HEK293 (cell line): ENCODE measurements around the gene CLCF1.

Source experiments
- CTCF ChIA-PET: fragments of 350-600 bp; formaldehyde crosslinking; extraction: SDS; loops from one replicate; lab custom pipeline; 2021; ENCODE audit warnings: antibody characterized with exemption; lab: Yijun Ruan, JAX
- POLR2A ChIA-PET: fragments of 300-600 bp; formaldehyde crosslinking; extraction: SDS; loops from one replicate; lab custom pipeline; 2020; ENCODE audit warnings: antibody characterized with exemption, inconsistent platforms; lab: Yijun Ruan, JAX
- H3K27ac ChIP-seq: fragments of 200-500 bp; sonication (Bioruptor generic); 2 replicates; pipeline ENCODE4 v1.5.1; 2014; ENCODE audit warnings: low read depth, low read length, control low read depth, inconsistent platforms; ENCODE audit errors: extremely low read depth
- H3K36me3 ChIP-seq, 2 experiments: fragments of 200-500 bp in 1 of 2; sonication (Bioruptor generic) in 1 of 2; 1 replicate in 1 of 2; 2 replicates in 1 of 2; pipeline ENCODE4 v1.5.1; 2014 to 2017; ENCODE audit warnings: inconsistent platforms in 2 of 2, low read length in 2 of 2; ENCODE audit not compliant: control insufficient read depth in 2 of 2, insufficient read depth in 1 of 2
- H3K4me1 ChIP-seq: fragments of 200-500 bp; sonication (Bioruptor generic); 2 replicates; pipeline ENCODE4 v1.5.1; 2014; ENCODE audit warnings: mild to moderate bottlenecking, low read length, inconsistent platforms; ENCODE audit not compliant: control insufficient read depth, insufficient read depth
- H3K4me3 ChIP-seq: 2 replicates; pipeline ENCODE4 v1.5.1; 2011; ENCODE audit warnings: low read depth, mild to moderate bottlenecking, control low read depth, low read length, moderate library complexity
- H3K9me3 ChIP-seq: fragments of 200-500 bp; sonication (Bioruptor generic); 2 replicates; pipeline ENCODE4 v1.5.1; 2014; ENCODE audit warnings: low read depth, low read length, inconsistent platforms; ENCODE audit not compliant: control insufficient read depth, insufficient read depth
- EGR2 ChIP-seq: fragments of 450-650 bp; formaldehyde crosslinking; IDR thresholded peaks from 2 replicates; pipeline ENCODE4 v1.5.1; 2016; ENCODE audit warnings: low read depth, missing biosample characterization, missing genetic modification characterization
- GLIS1 ChIP-seq: fragments of 450-650 bp; formaldehyde crosslinking; IDR thresholded peaks from 2 replicates; pipeline ENCODE4 v1.5.1; 2016; ENCODE audit warnings: missing biosample characterization, missing genetic modification characterization
- MYNN ChIP-seq: fragments of 450-650 bp; formaldehyde crosslinking; IDR thresholded peaks from 2 replicates; pipeline ENCODE4 v1.5.1; 2016; ENCODE audit warnings: missing biosample characterization, missing genetic modification characterization, borderline replicate concordance
- SP2 ChIP-seq: fragments of 450-650 bp; formaldehyde crosslinking; IDR thresholded peaks from 2 replicates; pipeline ENCODE4 v1.5.1; 2016; ENCODE audit warnings: missing biosample characterization, missing genetic modification characterization
- ZBTB17 ChIP-seq: fragments of 450-650 bp; formaldehyde crosslinking; IDR thresholded peaks from 2 replicates; pipeline ENCODE4 v1.5.1; 2016; ENCODE audit warnings: missing biosample characterization, missing genetic modification characterization
- ZEB2 ChIP-seq: fragments of 450-650 bp; formaldehyde crosslinking; IDR thresholded peaks from 2 replicates; pipeline ENCODE4 v1.5.1; 2016; ENCODE audit warnings: missing biosample characterization, missing genetic modification characterization
- ZFHX2 ChIP-seq: fragments of 450-650 bp; formaldehyde crosslinking; conservative IDR thresholded peaks from 2 replicates; pipeline ENCODE4 v1.5.1; 2016; ENCODE audit warnings: missing biosample characterization, missing genetic modification characterization
- ZIC2 ChIP-seq: fragments of 450-650 bp; formaldehyde crosslinking; IDR thresholded peaks from 2 replicates; pipeline ENCODE4 v1.5.1; 2016; ENCODE audit warnings: missing biosample characterization, missing genetic modification characterization
- ZNF157 ChIP-seq: fragments of 450-650 bp; formaldehyde crosslinking; IDR thresholded peaks from 2 replicates; pipeline ENCODE4 v1.5.1; 2016; ENCODE audit warnings: missing biosample characterization, missing genetic modification characterization
- ZNF211 ChIP-seq: fragments of 450-650 bp; formaldehyde crosslinking; IDR thresholded peaks from 2 replicates; pipeline ENCODE4 v1.5.1; 2016; ENCODE audit warnings: low read depth, missing biosample characterization, missing genetic modification characterization
- ZNF302 ChIP-seq: fragments of 450-650 bp; formaldehyde crosslinking; IDR thresholded peaks from 2 replicates; pipeline ENCODE4 v1.5.1; 2016; ENCODE audit warnings: missing biosample characterization, missing genetic modification characterization, low read depth
- ZNF311 ChIP-seq: fragments of 450-650 bp; formaldehyde crosslinking; IDR thresholded peaks from 2 replicates; pipeline ENCODE4 v1.5.1; 2017; ENCODE audit warnings: missing biosample characterization, missing genetic modification characterization, borderline replicate concordance
- ZNF416 ChIP-seq: fragments of 450-650 bp; formaldehyde crosslinking; IDR thresholded peaks from 2 replicates; pipeline ENCODE4 v1.5.1; 2016; ENCODE audit warnings: missing biosample characterization, missing genetic modification characterization
- ZNF513 ChIP-seq: fragments of 450-650 bp; IDR thresholded peaks from 2 replicates; pipeline ENCODE4 v1.5.1; 2018; ENCODE audit warnings: missing biosample characterization, missing genetic modification characterization
- ZNF558 ChIP-seq: fragments of 450-650 bp; formaldehyde crosslinking; IDR thresholded peaks from 2 replicates; pipeline ENCODE4 v1.5.1; 2016; ENCODE audit warnings: missing biosample characterization, missing genetic modification characterization
- ZNF585B ChIP-seq: fragments of 450-650 bp; formaldehyde crosslinking; IDR thresholded peaks from 2 replicates; pipeline ENCODE4 v1.5.1; 2016; ENCODE audit warnings: missing biosample characterization, missing genetic modification characterization
- ZNF596 ChIP-seq: fragments of 450-650 bp; IDR thresholded peaks from 2 replicates; pipeline ENCODE4 v1.5.0; 2018; ENCODE audit warnings: missing biosample characterization, mild to moderate bottlenecking, missing genetic modification characterization, moderate library complexity
- ZNF623 ChIP-seq: fragments of 450-650 bp; formaldehyde crosslinking; IDR thresholded peaks from 2 replicates; pipeline ENCODE4 v1.5.1; 2016; ENCODE audit warnings: missing biosample characterization, missing genetic modification characterization
- ZNF654 ChIP-seq: fragments of 450-650 bp; formaldehyde crosslinking; IDR thresholded peaks from 2 replicates; pipeline ENCODE4 v1.5.1; 2016; ENCODE audit warnings: low read depth, missing biosample characterization, missing genetic modification characterization
- ZNF660 ChIP-seq: fragments of 450-650 bp; IDR thresholded peaks from 2 replicates; pipeline ENCODE4 v1.5.1; 2018; ENCODE audit warnings: missing biosample characterization, mild to moderate bottlenecking, missing genetic modification characterization
- ZNF677 ChIP-seq: fragments of 450-650 bp; IDR thresholded peaks from 2 replicates; pipeline ENCODE4 v1.5.0; 2018; ENCODE audit warnings: missing biosample characterization, mild to moderate bottlenecking, missing genetic modification characterization, moderate library complexity
- ZNF692 ChIP-seq: fragments of 450-650 bp; formaldehyde crosslinking; IDR thresholded peaks from 2 replicates; pipeline ENCODE4 v1.5.1; 2016; ENCODE audit warnings: missing biosample characterization, missing genetic modification characterization
- ZNF707 ChIP-seq: fragments of 450-650 bp; formaldehyde crosslinking; IDR thresholded peaks from 2 replicates; pipeline ENCODE4 v1.5.1; 2016; ENCODE audit warnings: missing biosample characterization, missing genetic modification characterization
- ZNF792 ChIP-seq: fragments of 450-650 bp; formaldehyde crosslinking; IDR thresholded peaks from 2 replicates; pipeline ENCODE4 v1.5.1; 2016; ENCODE audit warnings: missing biosample characterization, missing genetic modification characterization
- ZSCAN4 ChIP-seq: fragments of 450-650 bp; formaldehyde crosslinking; IDR thresholded peaks from 2 replicates; pipeline ENCODE4 v1.5.1; 2017; ENCODE audit warnings: missing biosample characterization, missing genetic modification characterization
- TF ChIP-seq, protein P1 (sequence below): fragments of 450-650 bp; formaldehyde crosslinking; IDR thresholded peaks from 2 replicates; pipeline ENCODE4 v1.5.1; 2016; ENCODE audit warnings: missing biosample characterization, missing genetic modification characterization
- TF ChIP-seq, protein P2 (sequence below): fragments of 450-650 bp; formaldehyde crosslinking; IDR thresholded peaks from 2 replicates; pipeline ENCODE4 v1.5.1; 2016; ENCODE audit warnings: missing biosample characterization, missing genetic modification characterization
- TF ChIP-seq, protein P3 (sequence below): fragments of 450-650 bp; formaldehyde crosslinking; IDR thresholded peaks from 2 replicates; pipeline ENCODE4 v1.5.1; 2016; ENCODE audit warnings: missing biosample characterization, missing genetic modification characterization
- TF ChIP-seq, protein P4 (sequence below): fragments of 450-650 bp; formaldehyde crosslinking; IDR thresholded peaks from 2 replicates; pipeline ENCODE4 v1.5.1; 2016; ENCODE audit warnings: missing biosample characterization, missing genetic modification characterization

CLCF1 gene

DNA sequence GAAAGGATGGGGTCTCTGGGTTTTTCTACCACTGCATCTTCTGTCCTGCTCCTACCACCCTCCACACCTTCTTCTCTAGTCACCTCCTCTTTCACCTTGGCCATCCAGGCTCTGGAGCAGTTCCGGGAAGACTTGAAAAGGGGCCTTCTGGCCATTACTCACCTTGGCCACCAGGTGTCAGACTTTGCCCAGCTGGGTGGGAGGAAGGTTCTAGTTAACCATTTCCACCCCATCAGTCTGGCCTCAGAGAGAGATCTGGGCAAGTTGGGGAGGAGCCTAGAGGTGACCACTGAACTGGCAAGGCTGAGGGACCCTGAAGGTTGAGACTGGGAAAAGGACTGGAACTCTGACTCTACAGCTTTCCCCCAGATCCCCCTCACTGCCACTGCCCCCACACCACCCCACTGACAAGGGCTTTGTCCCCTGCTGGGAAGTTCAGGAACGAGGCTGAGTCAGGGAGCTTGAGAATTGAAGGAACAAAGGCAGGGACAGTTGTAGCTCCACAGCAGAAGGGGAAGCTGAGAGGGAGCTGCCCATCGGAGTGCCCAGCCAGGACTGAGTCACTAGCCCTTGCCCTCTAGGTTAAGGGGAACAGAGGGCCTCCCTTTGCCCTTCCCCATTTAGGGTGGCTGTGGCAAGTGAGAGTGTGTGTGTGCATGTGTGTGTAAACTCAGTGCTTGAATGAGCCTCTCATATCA is 16.4 kb downstream of the CLCF1 start:
- POLR2A ChIA-PET, result interaction anchor here (1.3 to 2.3 kb wide), 3 partner anchors 17 to 35 kb away, joined by 4 to 8 read pairs (median 7); partner anchors contain the start of gene RAD9A
- no peak overlapping the region for H3K27ac ChIP-seq
- H3K4me3 ChIP-seq, result no peak overlapping the region
- H3K9me3 ChIP-seq, result no peaks in the 10 kb centered on the region
- no peaks in the 10 kb centered on the region for H3K4me1 ChIP-seq
- CTCF ChIA-PET, result interaction anchor here (0.6 to 30.4 kb wide), 18 partner anchors 10 to 932 kb away, joined by 3 to 898 read pairs (median 4); partner anchors contain the start of genes CCDC87, CLCF1 and RAD9A
- H3K36me3 ChIP-seq, result no peaks in the 10 kb centered on the region
- TF ChIP-seq ZNF302 (tag by site-specific recombination) (no peak), ZNF211 (tag by site-specific recombination) (no peak), ZNF654 (peak; percentile 84), EGR2 (tag by site-specific recombination) (no peak), ZNF157 (tag by site-specific recombination) (no peak), ZBTB17 (tag by site-specific recombination) (peak; percentile 48), ZNF596 (no peak), ZNF416 (tag by site-specific recombination) (no peak), ZNF677 (no peak), ZNF660 (tag by site-specific recombination) (no peak), ZSCAN4 (tag by site-specific recombination) (no peak), ZNF513 (tag by site-specific recombination) (0 out of 2 replicates have a peak, but pooled peaks have one; percentile 24), ZNF585B (tag by site-specific recombination) (no peak), ZNF692 (no peak), ZIC2 (tag by site-specific recombination) (peak; percentile 43), ZNF792 (tag by site-specific recombination) (no peak), ZNF623 (no peak), ZNF558 (tag by site-specific recombination) (no peak), ZFHX2 (tag by site-specific recombination) (peak; percentile 37), ZNF311 (tag by site-specific recombination) (no peak), MYNN (tag by site-specific recombination) (no peak), SP2 (tag by site-specific recombination) (no peak), ZNF707 (tag by site-specific recombination) (no peak), GLIS1 (peak; percentile 28; the same call in 1 of the 2 replicates), ZEB2 (tag by site-specific recombination) (no peak)
- TF ChIP-seq, protein P1, sequence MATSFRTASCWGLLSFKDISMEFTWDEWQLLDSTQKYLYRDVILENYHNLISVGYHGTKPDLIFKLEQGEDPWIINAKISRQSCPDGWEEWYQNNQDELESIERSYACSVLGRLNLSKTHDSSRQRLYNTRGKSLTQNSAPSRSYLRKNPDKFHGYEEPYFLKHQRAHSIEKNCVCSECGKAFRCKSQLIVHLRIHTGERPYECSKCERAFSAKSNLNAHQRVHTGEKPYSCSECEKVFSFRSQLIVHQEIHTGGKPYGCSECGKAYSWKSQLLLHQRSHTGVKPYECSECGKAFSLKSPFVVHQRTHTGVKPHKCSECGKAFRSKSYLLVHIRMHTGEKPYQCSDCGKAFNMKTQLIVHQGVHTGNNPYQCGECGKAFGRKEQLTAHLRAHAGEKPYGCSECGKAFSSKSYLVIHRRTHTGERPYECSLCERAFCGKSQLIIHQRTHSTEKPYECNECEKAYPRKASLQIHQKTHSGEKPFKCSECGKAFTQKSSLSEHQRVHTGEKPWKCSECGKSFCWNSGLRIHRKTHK (tag by site-specific recombination), result no peak
- TF ChIP-seq, protein P2, sequence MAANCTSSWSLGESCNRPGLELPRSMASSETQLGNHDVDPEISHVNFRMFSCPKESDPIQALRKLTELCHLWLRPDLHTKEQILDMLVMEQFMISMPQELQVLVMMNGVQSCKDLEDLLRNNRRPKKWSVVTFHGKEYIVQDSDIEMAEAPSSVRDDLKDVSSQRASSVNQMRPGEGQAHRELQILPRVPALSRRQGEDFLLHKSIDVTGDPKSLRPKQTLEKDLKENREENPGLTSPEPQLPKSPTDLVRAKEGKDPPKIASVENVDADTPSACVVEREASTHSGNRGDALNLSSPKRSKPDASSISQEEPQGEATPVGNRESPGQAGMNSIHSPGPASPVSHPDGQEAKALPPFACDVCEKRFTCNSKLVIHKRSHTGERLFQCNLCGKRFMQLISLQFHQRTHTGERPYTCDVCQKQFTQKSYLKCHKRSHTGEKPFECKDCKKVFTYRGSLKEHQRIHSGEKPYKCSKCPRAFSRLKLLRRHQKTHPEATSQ (tag by site-specific recombination), result no peak
- TF ChIP-seq, protein P3, sequence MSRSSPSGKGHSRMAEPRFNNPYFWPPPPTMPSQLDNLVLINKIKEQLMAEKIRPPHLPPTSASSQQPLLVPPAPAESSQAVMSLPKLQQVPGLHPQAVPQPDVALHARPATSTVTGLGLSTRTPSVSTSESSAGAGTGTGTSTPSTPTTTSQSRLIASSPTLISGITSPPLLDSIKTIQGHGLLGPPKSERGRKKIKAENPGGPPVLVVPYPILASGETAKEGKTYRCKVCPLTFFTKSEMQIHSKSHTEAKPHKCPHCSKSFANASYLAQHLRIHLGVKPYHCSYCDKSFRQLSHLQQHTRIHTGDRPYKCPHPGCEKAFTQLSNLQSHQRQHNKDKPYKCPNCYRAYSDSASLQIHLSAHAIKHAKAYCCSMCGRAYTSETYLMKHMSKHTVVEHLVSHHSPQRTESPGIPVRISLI (tag by site-specific recombination), result no peak
- TF ChIP-seq, protein P4, sequence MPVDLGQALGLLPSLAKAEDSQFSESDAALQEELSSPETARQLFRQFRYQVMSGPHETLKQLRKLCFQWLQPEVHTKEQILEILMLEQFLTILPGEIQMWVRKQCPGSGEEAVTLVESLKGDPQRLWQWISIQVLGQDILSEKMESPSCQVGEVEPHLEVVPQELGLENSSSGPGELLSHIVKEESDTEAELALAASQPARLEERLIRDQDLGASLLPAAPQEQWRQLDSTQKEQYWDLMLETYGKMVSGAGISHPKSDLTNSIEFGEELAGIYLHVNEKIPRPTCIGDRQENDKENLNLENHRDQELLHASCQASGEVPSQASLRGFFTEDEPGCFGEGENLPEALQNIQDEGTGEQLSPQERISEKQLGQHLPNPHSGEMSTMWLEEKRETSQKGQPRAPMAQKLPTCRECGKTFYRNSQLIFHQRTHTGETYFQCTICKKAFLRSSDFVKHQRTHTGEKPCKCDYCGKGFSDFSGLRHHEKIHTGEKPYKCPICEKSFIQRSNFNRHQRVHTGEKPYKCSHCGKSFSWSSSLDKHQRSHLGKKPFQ (tag by site-specific recombination), result no peak
